Erythroblast (primary cell): ENCODE data around the gene GABRB2.

Source experiments
- GATA1 ChIP-seq: IDR thresholded peaks from 2 replicates; pipeline ENCODE4 v1.6.1; 2011; ENCODE audit warnings: low read depth, mild to moderate bottlenecking, control low read depth, low read length, moderate library complexity
- POLR2A ChIP-seq: IDR thresholded peaks from 2 replicates; pipeline ENCODE4 v1.6.1; 2011; ENCODE audit warnings: mild to moderate bottlenecking, low read length

DNA sequence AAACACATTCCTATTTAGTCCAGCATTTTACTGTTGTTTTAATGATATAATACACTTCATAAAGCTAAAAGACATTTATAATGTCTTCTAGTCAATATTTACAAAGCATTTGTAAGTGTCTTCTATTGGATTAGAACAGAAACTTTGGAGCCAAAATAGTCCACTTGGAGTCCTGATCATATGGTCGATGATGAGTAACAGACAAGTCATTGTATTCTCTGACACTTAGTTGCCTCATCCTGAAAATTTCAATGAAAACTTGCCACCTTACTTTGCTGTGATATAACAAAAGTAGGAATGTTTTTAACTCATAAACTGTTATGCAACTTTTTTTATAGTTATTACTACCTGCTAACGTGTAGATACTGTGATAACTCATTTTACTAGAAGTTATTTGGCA is 132.5 kb downstream of the GABRB2 start:
- TF ChIP-seq POLR2A: no peak
- no peak for TF ChIP-seq GATA1
